CD4-positive, alpha-beta T cell treated with Interleukin-12 subunit alpha and Interleukin-12 subunit beta, for 1 hour (primary cell): ENCODE data around the gene ERAP2.
A peak's percentile ranks its signal among the peaks of the same experiment; 100 is the strongest.
"Not testable (repeated sequence)": the region's sequence is repeated elsewhere in the genome, so short reads cannot be mapped to it uniquely, and the experiment has no call there.

Source experiments
- DNase-seq: peaks from one replicate; pipeline ENCODE4 v3.0.0-alpha.2; 2020

Gene ERAP2

GRCh38 chr5:96903300-96903699 lies 27.0 kb downstream of the ERAP2 start:
- DNase-seq, result no peak

GRCh38 chr5:96904054-96904931 lies 28.0 kb downstream of the ERAP2 start:
- no peak for DNase-seq

- no peak for DNase-seq
These were observed 29.6 kb downstream of the ERAP2 start for GRCh38 chr5:96905864-96906263.

GRCh38 chr5:96909003-96909402 lies 32.7 kb downstream of the ERAP2 start:
- no peak for DNase-seq

- DNase-seq, result no peak
These were observed 33.1 kb downstream of the ERAP2 start for GRCh38 chr5:96909435-96909834.

- no peak for DNase-seq
These were observed 34.8 kb downstream of the ERAP2 start for GRCh38 chr5:96911139-96911538.

GRCh38 chr5:96913233-96913632 lies 36.9 kb downstream of the ERAP2 start:
- no peak for DNase-seq

GRCh38 chr5:96919754-96920197 lies 43.5 kb downstream of the ERAP2 start:
- DNase-seq, result no peak

- DNase-seq, result no peak
These were observed 44.5 kb downstream of the ERAP2 start for GRCh38 chr5:96920744-96921355.

GRCh38 chr5:96922499-96923244 lies 46.4 kb downstream of the ERAP2 start:
- no peak for DNase-seq

GRCh38 chr5:96924016-96924443 lies 47.7 kb downstream of the ERAP2 start:
- peak; percentile 24 for DNase-seq

GRCh38 chr5:96926276-96926675 lies 50.0 kb downstream of the ERAP2 start:
- DNase-seq, result no peak

- DNase-seq, result no peak
These were observed 50.7 kb downstream of the ERAP2 start for GRCh38 chr5:96927008-96927407.

- DNase-seq, result no peak
These were observed 52.8 kb downstream of the ERAP2 start for GRCh38 chr5:96928931-96929708.

GRCh38 chr5:96930058-96930457 lies 53.8 kb downstream of the ERAP2 start:
- no peak for DNase-seq

GRCh38 chr5:96930589-96930988 lies 54.3 kb downstream of the ERAP2 start:
- no peak for DNase-seq

GRCh38 chr5:96931037-96931436 lies 54.7 kb downstream of the ERAP2 start:
- DNase-seq, result not testable (repeated sequence)

- no peak for DNase-seq
These were observed 55.3 kb downstream of the ERAP2 start for GRCh38 chr5:96931605-96932004.

GRCh38 chr5:96932026-96932425 lies 55.7 kb downstream of the ERAP2 start:
- no peak for DNase-seq

- no peak for DNase-seq
These were observed 57.7 kb downstream of the ERAP2 start for GRCh38 chr5:96933764-96934707.
